Neural crest cell (in vitro differentiated cells): ENCODE data around the gene AMHR2. TPM values are rescaled to one million over a fixed set of nuclear protein-coding genes. Genes with fewer than 3 reads are reported as not detected.
"Not testable (repeated sequence)": the region's sequence is repeated elsewhere in the genome, so short reads cannot be mapped to it uniquely, and the experiment has no call there.

Experiments
- DNase-seq: peaks from one replicate; pipeline ENCODE4 v3.0.0; 2021; ENCODE audit warnings: low read depth, mixed read lengths, low spot score
- H3K27ac Mint-ChIP-seq: one replicate; pipeline ENCODE4 v1.8.0; 2021; ENCODE audit warnings: mild to moderate bottlenecking, mixed read lengths; ENCODE audit not compliant: unreplicated experiment
- H3K27me3 Mint-ChIP-seq: 2 replicates; pipeline ENCODE4 v1.8.0; 2021; ENCODE audit warnings: low read depth, mild to moderate bottlenecking, mixed read lengths
- H3K36me3 Mint-ChIP-seq: 2 replicates; pipeline ENCODE4 v1.8.0; 2021; ENCODE audit warnings: low read depth, mild to moderate bottlenecking, mixed read lengths
- H3K4me1 Mint-ChIP-seq: 2 replicates; pipeline ENCODE4 v1.8.0; 2021; ENCODE audit warnings: mixed read lengths
- H3K4me3 Mint-ChIP-seq: one replicate; pipeline ENCODE4 v1.8.0; 2021; ENCODE audit warnings: mild to moderate bottlenecking, mixed read lengths
- H3K9me3 Mint-ChIP-seq: 2 replicates; pipeline ENCODE4 v1.8.0; 2021; ENCODE audit warnings: mixed read lengths
- total RNA-seq: library from RNA; stranded (reverse); gene quantifications from 2 replicates; pipeline ENCODE4 v1.2.1, GENCODE V29; 2021
- TF ChIP-seq, protein P1 (sequence below): fragments of 200-600 bp; sonication (generic); conservative IDR thresholded peaks from 2 replicates; pipeline ENCODE4 v1.5.0; 2021; ENCODE audit warnings: antibody characterized with exemption, mild to moderate bottlenecking

AMHR2 gene
- total RNA-seq, 1 donor from 2014 or later, result not detected

DNA sequence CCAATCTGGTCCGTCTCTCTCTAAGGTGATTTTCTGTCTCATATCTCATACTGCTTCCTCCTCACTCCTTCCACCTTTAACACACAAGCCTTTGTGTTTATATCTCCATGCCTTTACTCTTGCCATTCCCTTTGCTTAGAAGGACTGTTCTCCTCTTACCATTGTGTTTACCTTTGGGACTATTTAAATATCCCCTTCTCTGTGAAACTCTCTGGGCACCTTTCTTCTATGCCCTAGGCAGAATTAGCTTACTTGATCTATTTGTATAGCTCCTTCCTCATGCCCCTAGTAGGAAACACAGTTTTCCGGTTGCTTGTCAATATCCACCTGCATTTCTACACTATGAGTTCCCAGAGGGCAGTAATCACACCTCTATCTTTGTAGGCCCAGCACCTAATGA lies 3.9 kb upstream of the AMHR2 start:
- Mint-ChIP-seq H3K36me3 (no peaks in the 10 kb centered on the region), H3K4me3 (no peak overlapping the region), H3K27me3 (no peaks in the 10 kb centered on the region), H3K4me1 (peaks cover 23% of the 10 kb centered on the region), H3K27ac (no peak overlapping the region), H3K9me3 (no peaks in the 10 kb centered on the region)
- DNase-seq, result no peak
- TF ChIP-seq, protein P1, sequence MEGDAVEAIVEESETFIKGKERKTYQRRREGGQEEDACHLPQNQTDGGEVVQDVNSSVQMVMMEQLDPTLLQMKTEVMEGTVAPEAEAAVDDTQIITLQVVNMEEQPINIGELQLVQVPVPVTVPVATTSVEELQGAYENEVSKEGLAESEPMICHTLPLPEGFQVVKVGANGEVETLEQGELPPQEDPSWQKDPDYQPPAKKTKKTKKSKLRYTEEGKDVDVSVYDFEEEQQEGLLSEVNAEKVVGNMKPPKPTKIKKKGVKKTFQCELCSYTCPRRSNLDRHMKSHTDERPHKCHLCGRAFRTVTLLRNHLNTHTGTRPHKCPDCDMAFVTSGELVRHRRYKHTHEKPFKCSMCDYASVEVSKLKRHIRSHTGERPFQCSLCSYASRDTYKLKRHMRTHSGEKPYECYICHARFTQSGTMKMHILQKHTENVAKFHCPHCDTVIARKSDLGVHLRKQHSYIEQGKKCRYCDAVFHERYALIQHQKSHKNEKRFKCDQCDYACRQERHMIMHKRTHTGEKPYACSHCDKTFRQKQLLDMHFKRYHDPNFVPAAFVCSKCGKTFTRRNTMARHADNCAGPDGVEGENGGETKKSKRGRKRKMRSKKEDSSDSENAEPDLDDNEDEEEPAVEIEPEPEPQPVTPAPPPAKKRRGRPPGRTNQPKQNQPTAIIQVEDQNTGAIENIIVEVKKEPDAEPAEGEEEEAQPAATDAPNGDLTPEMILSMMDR, result no peak

DNA sequence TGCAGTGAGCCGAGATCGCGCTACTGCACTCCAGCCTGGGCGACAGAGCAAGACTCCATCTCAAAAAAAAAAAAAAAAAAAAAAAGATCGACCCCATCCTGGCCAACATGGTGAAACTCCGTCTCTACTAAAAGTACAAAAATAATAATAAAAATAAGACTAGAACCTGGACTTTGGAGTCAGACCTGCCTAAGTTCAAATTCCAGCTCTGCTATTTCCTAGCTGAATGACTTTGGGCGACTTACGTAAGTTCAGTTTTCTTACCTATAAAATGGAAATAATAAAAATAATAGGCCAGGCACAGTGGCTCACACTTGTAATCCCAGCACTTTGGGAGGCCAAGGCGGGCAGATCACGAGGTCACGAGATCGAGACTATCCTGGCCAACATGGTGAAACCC lies 1.4 kb upstream of the AMHR2 start:
- DNase-seq, H3K27me3 Mint-ChIP-seq, H3K36me3 Mint-ChIP-seq, H3K9me3 Mint-ChIP-seq, H3K27ac Mint-ChIP-seq, H3K4me3 Mint-ChIP-seq, H3K4me1 Mint-ChIP-seq: not testable (repeated sequence)

DNA sequence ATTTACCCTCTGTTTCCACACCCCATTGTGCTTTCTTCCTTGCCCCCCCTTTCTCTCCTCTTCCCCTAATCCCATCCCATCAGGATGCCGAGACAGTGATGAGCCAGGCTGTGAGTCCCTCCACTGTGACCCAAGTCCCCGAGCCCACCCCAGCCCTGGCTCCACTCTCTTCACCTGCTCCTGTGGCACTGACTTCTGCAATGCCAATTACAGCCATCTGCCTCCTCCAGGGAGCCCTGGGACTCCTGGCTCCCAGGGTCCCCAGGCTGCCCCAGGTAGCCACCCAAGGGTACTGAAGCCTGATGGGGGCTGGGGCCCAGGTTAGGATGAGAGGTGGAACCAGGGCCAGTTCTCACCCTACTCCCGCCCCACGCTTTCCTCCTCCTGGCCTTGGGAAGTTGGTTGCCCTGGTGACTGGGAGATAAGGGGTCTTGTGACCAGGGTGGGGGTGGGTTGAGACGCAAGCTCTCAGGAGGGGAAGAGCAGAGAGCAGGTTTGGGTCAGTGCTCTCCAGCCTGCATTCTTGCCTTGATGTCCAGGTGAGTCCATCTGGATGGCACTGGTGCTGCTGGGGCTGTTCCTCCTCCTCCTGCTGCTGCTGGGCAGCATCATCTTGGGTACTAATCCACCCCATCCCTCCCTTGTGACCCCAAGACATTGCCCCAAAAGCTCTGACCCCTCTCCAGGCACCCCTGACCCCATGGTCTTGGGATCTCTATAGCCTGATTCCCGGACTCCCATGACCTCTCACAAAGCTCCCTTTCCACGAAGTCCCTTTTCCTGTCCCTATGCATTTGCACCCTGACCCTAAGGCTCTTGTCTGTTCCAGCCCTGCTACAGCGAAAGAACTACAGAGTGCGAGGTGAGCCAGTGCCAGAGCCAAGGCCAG lies 1.2 kb downstream of the AMHR2 start:
- Mint-ChIP-seq H3K9me3 (no peaks in the 10 kb centered on the region), H3K27me3 (no peaks in the 10 kb centered on the region), H3K27ac (no peak overlapping the region), H3K36me3 (no peaks in the 10 kb centered on the region), H3K4me3 (no peak overlapping the region), H3K4me1 (peaks cover 6% of the 10 kb centered on the region)
- TF ChIP-seq, protein P1, result no peak
- DNase-seq, result no peak

- H3K9me3 Mint-ChIP-seq, result no peaks in the 10 kb centered on the region
- H3K27me3 Mint-ChIP-seq, result no peaks in the 10 kb centered on the region
- TF ChIP-seq, protein P1, result no peak
- H3K36me3 Mint-ChIP-seq, result no peaks in the 10 kb centered on the region
- no peak overlapping the region for H3K27ac Mint-ChIP-seq
- H3K4me1 Mint-ChIP-seq, result peaks cover 6% of the 10 kb centered on the region
- no peak for DNase-seq
- H3K4me3 Mint-ChIP-seq, result no peak overlapping the region
Observed at GRCh38 chr12:53425515-53426150, 2.0 kb downstream of the AMHR2 start.

- Mint-ChIP-seq H3K27ac (peak overlapping the region; percentile 32), H3K36me3 (no peaks in the 10 kb centered on the region), H3K9me3 (no peaks in the 10 kb centered on the region), H3K4me1 (no peaks in the 10 kb centered on the region), H3K27me3 (no peaks in the 10 kb centered on the region), H3K4me3 (no peak overlapping the region)
- no peak for DNase-seq
- TF ChIP-seq, protein P1, result no peak
Observed at GRCh38 chr12:53427905-53428594, 4.4 kb downstream of the AMHR2 start.
